Neural cell (in vitro differentiated cells): Measurements from ENCODE around the gene JMJD6. TPM values are rescaled to one million over a fixed set of nuclear protein-coding genes. Genes with fewer than 3 reads are reported as not detected.

Source experiments
- H2AFZ ChIP-seq: fragments of 200-600, 300-800 bp; sonication (generic), shearing (Covaris generic); 2 replicates; pipeline ENCODE4 v1.6.0; 2014; ENCODE audit warnings: low read depth, mild to moderate bottlenecking, antibody characterized with exemption, low read length, moderate library complexity
- H3F3A ChIP-seq: fragments of 200-600 bp; shearing (Covaris generic); 2 replicates; pipeline ENCODE4 v1.6.1; 2016; ENCODE audit warnings: mild to moderate bottlenecking, moderate library complexity, mixed read lengths, antibody characterized with exemption, low read length; ENCODE audit not compliant: insufficient read depth, poor library complexity, severe bottlenecking
- H3K27ac ChIP-seq: fragments of 200-600, 300-800 bp; sonication (generic), shearing (Covaris generic); 2 replicates; pipeline ENCODE4 v1.5.1; 2014; ENCODE audit warnings: mild to moderate bottlenecking, low read length, moderate library complexity
- H3K27me3 ChIP-seq: fragments of 300-800, 200-600 bp; sonication (generic), shearing (Covaris generic); 2 replicates; pipeline ENCODE4 v1.6.0; 2014; ENCODE audit warnings: mild to moderate bottlenecking, low read depth, low read length, moderate library complexity; ENCODE audit not compliant: insufficient read depth
- H3K36me3 ChIP-seq: fragments of 300-800, 200-600 bp; sonication (generic), shearing (Covaris generic); 2 replicates; pipeline ENCODE4 v1.5.1; 2014; ENCODE audit warnings: mild to moderate bottlenecking, antibody characterized with exemption, low read length, moderate library complexity; ENCODE audit not compliant: insufficient read depth
- H3K4me2 ChIP-seq: fragments of 300-800, 200-600 bp; sonication (generic), shearing (Covaris generic); 2 replicates; pipeline ENCODE4 v1.6.0; 2014; ENCODE audit warnings: mild to moderate bottlenecking, low read length
- H3K4me3 ChIP-seq: fragments of 300-800, 200-600 bp; sonication (generic), shearing (Covaris generic); 2 replicates; pipeline ENCODE4 v1.5.1; 2014; ENCODE audit warnings: mild to moderate bottlenecking, low read length, moderate library complexity
- H3K79me2 ChIP-seq: fragments of 200-600 bp; shearing (Covaris generic); replicated peaks from 2 replicates; pipeline ENCODE4 v1.6.0; 2014; ENCODE audit warnings: mild to moderate bottlenecking, low read length, moderate library complexity; ENCODE audit not compliant: insufficient read depth
- H3K9ac ChIP-seq: fragments of 300-800, 200-600 bp; sonication (generic), shearing (Covaris generic); 2 replicates; pipeline ENCODE4 v1.6.1; 2016; ENCODE audit warnings: mild to moderate bottlenecking, low read length, mixed read lengths
- H3K9me2 ChIP-seq: fragments of 200-600 bp; shearing (Covaris generic); 2 replicates; pipeline ENCODE4 v1.6.1; 2016; ENCODE audit warnings: mild to moderate bottlenecking, low read length, mixed read lengths; ENCODE audit not compliant: insufficient read depth
- H3K9me3 ChIP-seq: fragments of 200-600, 300-800 bp; sonication (generic), shearing (Covaris generic); 2 replicates; pipeline ENCODE4 v1.6.1; 2016; ENCODE audit warnings: mild to moderate bottlenecking, mixed run types, low read length, moderate library complexity, mixed read lengths
- H4K20me1 ChIP-seq: fragments of 200-600 bp; shearing (Covaris generic); 2 replicates; pipeline ENCODE4 v1.6.1; 2016; ENCODE audit warnings: mild to moderate bottlenecking, mixed run types; ENCODE audit not compliant: insufficient read depth
- CTCF ChIP-seq: fragments of 450-650 bp; IDR thresholded peaks from 2 replicates; pipeline ENCODE4 v1.5.1; 2014; ENCODE audit warnings: antibody characterized with exemption, mild to moderate bottlenecking, moderate library complexity; ENCODE audit not compliant: poor library complexity, severe bottlenecking
- EP300 ChIP-seq: fragments of 450-650 bp; conservative IDR thresholded peaks from 2 replicates; pipeline ENCODE4 v1.6.1; 2014; ENCODE audit warnings: antibody characterized with exemption, mild to moderate bottlenecking, moderate library complexity; ENCODE audit not compliant: poor library complexity, severe bottlenecking
- EZH2 ChIP-seq: fragments of 200-600, 300-800 bp; shearing (Covaris generic), sonication (generic); IDR thresholded peaks from 2 replicates; pipeline ENCODE4 v1.6.1; 2014; ENCODE audit warnings: antibody characterized with exemption, low read length, borderline replicate concordance, mild to moderate bottlenecking; ENCODE audit not compliant: insufficient read depth, poor library complexity, severe bottlenecking
- MXI1 ChIP-seq: fragments of 450-650 bp; conservative IDR thresholded peaks from 2 replicates; pipeline ENCODE4 v1.6.1; 2014; ENCODE audit warnings: antibody characterized with exemption, mild to moderate bottlenecking; ENCODE audit not compliant: poor library complexity, severe bottlenecking
- POLR2AphosphoS5 ChIP-seq: IDR thresholded peaks from 2 replicates; pipeline ENCODE4 v1.6.1; 2012
- RAD21 ChIP-seq: fragments of 450-650 bp; conservative IDR thresholded peaks from 2 replicates; pipeline ENCODE4 v1.6.1; 2014; ENCODE audit warnings: antibody characterized with exemption, mild to moderate bottlenecking, moderate library complexity
- SMC3 ChIP-seq: fragments of 450-650 bp; conservative IDR thresholded peaks from 2 replicates; pipeline ENCODE4 v1.6.1; 2014; ENCODE audit warnings: antibody characterized with exemption, mild to moderate bottlenecking, moderate library complexity; ENCODE audit not compliant: poor library complexity
- TAF1 ChIP-seq: IDR thresholded peaks from 2 replicates; pipeline ENCODE4 v1.6.1; 2012; ENCODE audit warnings: low read depth
- polyA plus RNA-seq: library from polyadenylated mRNA; depleted of rRNA; stranded (reverse); fragments of >200 nt; gene quantifications from 2 replicates; pipeline ENCODE4 v1.2.3, GENCODE V29; 2014
- TF ChIP-seq, protein P1 (sequence below): IDR thresholded peaks from 2 replicates; pipeline ENCODE4 v1.6.1; 2012; ENCODE audit warnings: borderline replicate concordance

The JMJD6 gene
- polyA plus RNA-seq, 1 donor from 2014 or later: 21.7 TPM

- Histone ChIP-seq H4K20me1 (no peaks in the 10 kb centered on the region), H3K27ac (no peak overlapping the region), H3K36me3 (no peaks in the 10 kb centered on the region), H3K79me2 (no peaks in the 10 kb centered on the region), H3K4me3 (no peak overlapping the region), H3K27me3 (no peaks in the 10 kb centered on the region), H3K9me2 (no peaks in the 10 kb centered on the region), H3F3A (no peaks in the 10 kb centered on the region), H3K4me2 (no peak overlapping the region), H3K9me3 (no peaks in the 10 kb centered on the region), H2AFZ (no peak overlapping the region), H3K9ac (no peak overlapping the region)
- TF ChIP-seq TAF1 (no peak), EP300 (no peak), POLR2AphosphoS5 (no peak), SMC3 (no peak), MXI1 (no peak), CTCF (no peak)
- TF ChIP-seq, protein P1, sequence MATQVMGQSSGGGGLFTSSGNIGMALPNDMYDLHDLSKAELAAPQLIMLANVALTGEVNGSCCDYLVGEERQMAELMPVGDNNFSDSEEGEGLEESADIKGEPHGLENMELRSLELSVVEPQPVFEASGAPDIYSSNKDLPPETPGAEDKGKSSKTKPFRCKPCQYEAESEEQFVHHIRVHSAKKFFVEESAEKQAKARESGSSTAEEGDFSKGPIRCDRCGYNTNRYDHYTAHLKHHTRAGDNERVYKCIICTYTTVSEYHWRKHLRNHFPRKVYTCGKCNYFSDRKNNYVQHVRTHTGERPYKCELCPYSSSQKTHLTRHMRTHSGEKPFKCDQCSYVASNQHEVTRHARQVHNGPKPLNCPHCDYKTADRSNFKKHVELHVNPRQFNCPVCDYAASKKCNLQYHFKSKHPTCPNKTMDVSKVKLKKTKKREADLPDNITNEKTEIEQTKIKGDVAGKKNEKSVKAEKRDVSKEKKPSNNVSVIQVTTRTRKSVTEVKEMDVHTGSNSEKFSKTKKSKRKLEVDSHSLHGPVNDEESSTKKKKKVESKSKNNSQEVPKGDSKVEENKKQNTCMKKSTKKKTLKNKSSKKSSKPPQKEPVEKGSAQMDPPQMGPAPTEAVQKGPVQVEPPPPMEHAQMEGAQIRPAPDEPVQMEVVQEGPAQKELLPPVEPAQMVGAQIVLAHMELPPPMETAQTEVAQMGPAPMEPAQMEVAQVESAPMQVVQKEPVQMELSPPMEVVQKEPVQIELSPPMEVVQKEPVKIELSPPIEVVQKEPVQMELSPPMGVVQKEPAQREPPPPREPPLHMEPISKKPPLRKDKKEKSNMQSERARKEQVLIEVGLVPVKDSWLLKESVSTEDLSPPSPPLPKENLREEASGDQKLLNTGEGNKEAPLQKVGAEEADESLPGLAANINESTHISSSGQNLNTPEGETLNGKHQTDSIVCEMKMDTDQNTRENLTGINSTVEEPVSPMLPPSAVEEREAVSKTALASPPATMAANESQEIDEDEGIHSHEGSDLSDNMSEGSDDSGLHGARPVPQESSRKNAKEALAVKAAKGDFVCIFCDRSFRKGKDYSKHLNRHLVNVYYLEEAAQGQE: no peak
Observed at GRCh38 chr17:76675648-76676047, 50.8 kb downstream of the JMJD6 start.

DNA sequence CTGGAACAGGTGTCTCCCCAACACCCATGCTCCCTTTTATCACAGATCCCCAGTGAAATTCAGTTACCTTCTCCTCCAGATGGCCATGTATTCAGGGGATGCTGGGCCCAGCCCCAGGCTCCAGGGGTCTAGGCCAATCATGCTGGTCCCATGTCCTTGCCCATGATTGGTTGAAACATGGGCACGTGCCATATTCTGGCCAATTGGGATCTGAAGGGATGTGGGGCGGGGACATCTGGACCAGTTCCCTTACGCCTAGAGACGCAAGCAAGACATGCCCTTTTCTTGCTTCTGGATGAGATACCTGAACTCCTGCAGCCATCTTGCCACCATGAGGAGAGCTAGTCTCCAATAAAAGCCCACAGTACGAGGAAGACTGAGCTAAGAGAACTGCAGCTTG, 51.8 kb downstream of the JMJD6 start:
- Histone ChIP-seq H4K20me1 (no peaks in the 10 kb centered on the region), H3K36me3 (no peaks in the 10 kb centered on the region), H3K4me2 (no peak overlapping the region), H3K4me3 (no peak overlapping the region), H3K9me2 (no peaks in the 10 kb centered on the region), H3K27me3 (no peaks in the 10 kb centered on the region), H3K9ac (no peak overlapping the region), H2AFZ (no peak overlapping the region), H3K9me3 (no peaks in the 10 kb centered on the region), H3K27ac (no peak overlapping the region), H3F3A (no peaks in the 10 kb centered on the region), H3K79me2 (no peaks in the 10 kb centered on the region)
- TF ChIP-seq RAD21: no peak
- TF ChIP-seq MXI1: no peak
- TF ChIP-seq, protein P1: no peak
- TF ChIP-seq POLR2AphosphoS5: no peak
- no peak for TF ChIP-seq CTCF
- no peak for TF ChIP-seq EZH2
- no peak for TF ChIP-seq TAF1
- TF ChIP-seq SMC3: no peak
- TF ChIP-seq EP300: no peak
